Measurements from ENCODE around the gene USP43. TPM values are rescaled to one million over a fixed set of nuclear protein-coding genes. Genes with fewer than 3 reads are reported as not detected.

Gene USP43
- polyA plus RNA-seq, 1 donor (not counting 4 experiments of a cell fraction or from before 2014, with no cell fraction given) = 2.2 TPM

DNA sequence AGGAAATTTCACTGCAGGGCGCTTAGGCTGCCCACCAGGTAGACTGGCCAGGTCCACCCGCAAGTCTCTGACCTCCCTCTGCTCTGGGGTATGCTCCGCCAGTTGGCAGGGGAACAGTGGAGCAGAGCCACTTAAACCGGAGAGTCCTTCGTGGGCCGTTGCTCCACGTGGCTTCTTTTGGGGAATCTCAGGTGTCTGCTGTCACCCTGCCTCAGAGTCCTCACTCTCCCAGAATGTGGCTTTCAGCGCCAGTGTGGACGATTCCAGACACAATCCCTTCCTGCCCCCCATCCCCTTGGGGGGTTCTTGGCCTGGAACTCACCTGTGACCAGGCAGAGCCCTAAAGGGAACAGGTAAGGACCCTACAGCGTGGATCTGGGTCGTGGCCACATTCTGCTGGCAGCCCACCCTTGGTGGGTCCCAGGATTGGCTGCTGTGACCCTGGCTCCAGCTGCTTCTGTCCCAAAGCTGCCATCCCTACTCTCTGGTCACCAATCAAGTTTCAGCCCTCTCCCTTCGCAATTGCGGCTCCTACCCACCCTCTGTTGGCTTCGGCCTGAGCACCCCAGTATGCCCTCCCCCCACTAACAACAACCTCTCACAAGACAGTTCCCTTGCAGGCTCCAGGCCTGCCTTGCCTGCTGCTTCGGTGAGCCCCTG is 123.8 kb downstream of the USP43 start:
- no peaks in the 10 kb centered on the region for H3K79me2 ChIP-seq (ENCODE audit: control insufficient read depth, insufficient read depth, low read length)
- dilution Hi-C loops (cut with MboI; ENCODE audit: extremely low pct_ligation_motif_present, low sequenced_read_pairs) = no loop called here
- H2AFZ ChIP-seq (ENCODE audit: control insufficient read depth, low read length) = no peak overlapping the region

DNA sequence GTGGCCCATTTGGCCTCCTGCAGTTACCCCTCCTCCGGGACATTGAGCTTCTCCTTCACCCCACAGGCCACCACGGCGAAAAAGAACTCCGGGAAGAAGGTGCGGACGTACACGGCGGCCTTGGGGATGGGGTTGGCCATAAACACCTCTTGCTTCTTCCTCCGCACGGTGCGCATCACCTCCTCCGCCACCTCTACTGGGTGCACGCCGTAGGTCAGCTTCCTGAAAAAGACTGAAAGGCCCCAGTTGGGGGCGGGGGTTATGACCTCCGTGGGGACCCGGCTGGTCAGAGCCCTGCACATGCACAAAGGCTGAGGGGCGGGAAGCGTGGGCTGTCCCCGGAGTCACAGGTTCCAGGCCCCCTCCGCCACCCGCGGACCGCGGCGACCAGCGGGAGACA is 126.1 kb downstream of the USP43 start:
- no peak overlapping the region for H3K4me3 ChIP-seq (ENCODE audit: control insufficient read depth in 2 of 3, extremely low read depth in 1 of 3, insufficient read depth in 2 of 3, low read depth in 1 of 3, low read length in 3 of 3)
- no peak for FAIRE-seq
- H3K9me3 ChIP-seq (ENCODE audit: control insufficient read depth, low read depth, low read length) = no peaks in the 10 kb centered on the region
- H4K20me1 ChIP-seq (ENCODE audit: control insufficient read depth, extremely low read depth, insufficient read depth, low read length) = no peaks in the 10 kb centered on the region
- dilution Hi-C loops (cut with MboI; ENCODE audit: extremely low pct_ligation_motif_present, low sequenced_read_pairs) = no loop called here
- H3K36me3 ChIP-seq (ENCODE audit: control insufficient read depth in 2 of 2, extremely low read depth in 1 of 2, insufficient read depth in 2 of 2, low read length in 2 of 2) = no peaks in the 10 kb centered on the region
- H3K4me2 ChIP-seq (ENCODE audit: control insufficient read depth, extremely low read depth, insufficient read depth, low read depth, low read length) = no peak overlapping the region
- no peaks in the 10 kb centered on the region for H3K79me2 ChIP-seq (ENCODE audit: control insufficient read depth, insufficient read depth, low read length)
- no peak overlapping the region for H3K9ac ChIP-seq (ENCODE audit: control insufficient read depth, extremely low read depth, insufficient read depth, low read length)
- TF ChIP-seq, protein P1, sequence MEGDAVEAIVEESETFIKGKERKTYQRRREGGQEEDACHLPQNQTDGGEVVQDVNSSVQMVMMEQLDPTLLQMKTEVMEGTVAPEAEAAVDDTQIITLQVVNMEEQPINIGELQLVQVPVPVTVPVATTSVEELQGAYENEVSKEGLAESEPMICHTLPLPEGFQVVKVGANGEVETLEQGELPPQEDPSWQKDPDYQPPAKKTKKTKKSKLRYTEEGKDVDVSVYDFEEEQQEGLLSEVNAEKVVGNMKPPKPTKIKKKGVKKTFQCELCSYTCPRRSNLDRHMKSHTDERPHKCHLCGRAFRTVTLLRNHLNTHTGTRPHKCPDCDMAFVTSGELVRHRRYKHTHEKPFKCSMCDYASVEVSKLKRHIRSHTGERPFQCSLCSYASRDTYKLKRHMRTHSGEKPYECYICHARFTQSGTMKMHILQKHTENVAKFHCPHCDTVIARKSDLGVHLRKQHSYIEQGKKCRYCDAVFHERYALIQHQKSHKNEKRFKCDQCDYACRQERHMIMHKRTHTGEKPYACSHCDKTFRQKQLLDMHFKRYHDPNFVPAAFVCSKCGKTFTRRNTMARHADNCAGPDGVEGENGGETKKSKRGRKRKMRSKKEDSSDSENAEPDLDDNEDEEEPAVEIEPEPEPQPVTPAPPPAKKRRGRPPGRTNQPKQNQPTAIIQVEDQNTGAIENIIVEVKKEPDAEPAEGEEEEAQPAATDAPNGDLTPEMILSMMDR (optimal IDR thresholded peaks at IDR 0.05 in 1 of 3, IDR thresholded peaks at IDR 0.05 in 1 of 3, conservative IDR thresholded peaks at IDR 0.05 in 1 of 3; ENCODE audit: extremely low read depth in 1 of 3, insufficient read depth in 2 of 3, low read length in 3 of 3) = no peak
- no peak for TF ChIP-seq EZH2 (IDR thresholded peaks at IDR 0.05; ENCODE audit: low read length)
- no peak for DNase-seq (ENCODE audit: low read depth, low spot score)
- H3K4me1 ChIP-seq (ENCODE audit: control insufficient read depth, extremely low read depth, insufficient read depth, low read length) = no peaks in the 10 kb centered on the region
- no peak overlapping the region for H2AFZ ChIP-seq (ENCODE audit: control insufficient read depth, low read length)
- H3K27ac ChIP-seq (ENCODE audit: control insufficient read depth, insufficient read depth, low read length) = no peak overlapping the region
- no peaks in the 10 kb centered on the region for H3K9me1 ChIP-seq (ENCODE audit: control insufficient read depth, extremely low read depth, insufficient read depth, low read length)
- no peaks in the 10 kb centered on the region for H3K27me3 ChIP-seq (ENCODE audit: control insufficient read depth, extremely low read depth, insufficient read depth, low read length)

More for the DNA sequence above, 123.8 kb downstream of the USP43 start:
- Histone ChIP-seq H3K9me3 (ENCODE audit: control insufficient read depth, low read depth, low read length) (no peaks in the 10 kb centered on the region), H4K20me1 (ENCODE audit: control insufficient read depth, extremely low read depth, insufficient read depth, low read length) (no peaks in the 10 kb centered on the region), H3K9ac (ENCODE audit: control insufficient read depth, extremely low read depth, insufficient read depth, low read length) (no peak overlapping the region), H3K4me2 (ENCODE audit: control insufficient read depth, extremely low read depth, insufficient read depth, low read depth, low read length) (no peak overlapping the region), H3K27ac (ENCODE audit: control insufficient read depth, insufficient read depth, low read length) (no peak overlapping the region), H3K9me1 (ENCODE audit: control insufficient read depth, extremely low read depth, insufficient read depth, low read length) (no peaks in the 10 kb centered on the region), H3K4me3 (ENCODE audit: control insufficient read depth in 2 of 3, extremely low read depth in 1 of 3, insufficient read depth in 2 of 3, low read depth in 1 of 3, low read length in 3 of 3) (no peak overlapping the region), H3K4me1 (ENCODE audit: control insufficient read depth, extremely low read depth, insufficient read depth, low read length) (no peaks in the 10 kb centered on the region), H3K36me3 (ENCODE audit: control insufficient read depth in 2 of 2, extremely low read depth in 1 of 2, insufficient read depth in 2 of 2, low read length in 2 of 2) (no peaks in the 10 kb centered on the region), H3K27me3 (ENCODE audit: control insufficient read depth, extremely low read depth, insufficient read depth, low read length) (no peaks in the 10 kb centered on the region)
- DNase-seq (ENCODE audit: low read depth, low spot score) (no peak), FAIRE-seq (no peak)
- TF ChIP-seq EZH2 (IDR thresholded peaks at IDR 0.05; ENCODE audit: low read length) = no peak
- TF ChIP-seq, protein P1 (optimal IDR thresholded peaks at IDR 0.05 in 1 of 3, IDR thresholded peaks at IDR 0.05 in 1 of 3, conservative IDR thresholded peaks at IDR 0.05 in 1 of 3; ENCODE audit: extremely low read depth in 1 of 3, insufficient read depth in 2 of 3, low read length in 3 of 3) = no peak

Measured in keratinocyte (primary cell).